Measurements from ENCODE around the gene MAP3K7. TPM values are rescaled to one million over a fixed set of nuclear protein-coding genes. Genes with fewer than 3 reads are reported as not detected.

The MAP3K7 gene
- total and polyA plus RNA-seq, 2 of the 8 experiments (the other 6 are each of a cell fraction or from before 2014, with no cell fraction given): 27.3 to 34.8 TPM

- Histone ChIP-seq H3K79me2 (ENCODE audit: control insufficient read depth in 1 of 2, insufficient read depth in 2 of 2, low read length in 2 of 2) (no peaks in the 10 kb centered on the region), H3K18ac (ENCODE audit: extremely low read depth, low read length) (no peak overlapping the region), H2BK5ac (ENCODE audit: low read depth, low read length) (no peak overlapping the region), H2BK120ac (replicated peaks; ENCODE audit: low read depth, low read length) (no peak overlapping the region), H3K14ac (ENCODE audit: insufficient read length) (no peak overlapping the region), H4K8ac (ENCODE audit: extremely low read depth, insufficient read depth, low read length) (no peak overlapping the region), H3K36me3 (ENCODE audit: control insufficient read depth in 2 of 4, insufficient read depth in 4 of 4, low read length in 3 of 4) (no peaks in the 10 kb centered on the region), H3K23ac (ENCODE audit: insufficient read length) (no peak overlapping the region), H3K27ac (ENCODE audit: low read depth, low read length) (no peak overlapping the region), H3K4ac (replicated peaks; ENCODE audit: insufficient read length, low read depth, low read length) (no peak overlapping the region), H4K20me1 (replicated peaks in 1 of 2; ENCODE audit: control insufficient read depth in 1 of 2, insufficient read depth in 2 of 2, low read length in 2 of 2) (no peaks in the 10 kb centered on the region), H4K5ac (ENCODE audit: insufficient read length, low read depth, low read length) (no peak overlapping the region), H3K27me3 (replicated peaks in 1 of 4; ENCODE audit: control insufficient read depth in 3 of 4, extremely low read depth in 1 of 4, insufficient read depth in 3 of 4, low read length in 3 of 4) (0 out of 7 replicates have a peak, but pooled peaks cover 0 to 1% (median 0%) of the 10 kb centered on the region in 4 experiments), H2AK5ac (ENCODE audit: low read depth, low read length) (no peak overlapping the region), H3K79me1 (ENCODE audit: low read depth, low read length) (no peaks in the 10 kb centered on the region), H2BK20ac (ENCODE audit: low read length) (no peak overlapping the region), H4K91ac (replicated peaks; ENCODE audit: insufficient read length, low read length) (no peak overlapping the region), H3K4me2 (ENCODE audit: insufficient read depth in 1 of 2, low read depth in 2 of 2, low read length in 2 of 2) (no peak overlapping the region), H3K9me3 (ENCODE audit: insufficient read depth in 2 of 2, low read depth in 1 of 2, low read length in 1 of 2) (no peaks in the 10 kb centered on the region), H3K56ac (replicated peaks; ENCODE audit: insufficient read length, low read depth, low read length) (no peak overlapping the region), H3K9ac (replicated peaks in 1 of 4; ENCODE audit: extremely low read depth in 1 of 4, low read depth in 3 of 4, low read length in 3 of 4) (no peak overlapping the region), H3K4me3 (ENCODE audit: extremely low read depth in 1 of 4, insufficient read depth in 2 of 4, low read depth in 3 of 4, low read length in 4 of 4) (no peak overlapping the region), H2BK12ac (ENCODE audit: low read depth, low read length) (no peak overlapping the region), H3K23me2 (ENCODE audit: low read depth, low read length) (no peaks in the 10 kb centered on the region), H2BK15ac (ENCODE audit: low read length) (no peak overlapping the region), H3K4me1 (replicated peaks in 1 of 4; ENCODE audit: control insufficient read depth in 3 of 4, insufficient read depth in 4 of 4, low read length in 3 of 4) (peaks cover 0 to 3% (median 0%) of the 10 kb centered on the region in 4 experiments; a peak in 1 of 7 replicates), H2AFZ (ENCODE audit: low read length) (no peak overlapping the region)
- CTCF ChIA-PET (ENCODE audit: partially characterized antibody): interaction anchor here (1.3 to 2.8 kb wide), 3 partner anchors 11 to 481 kb away, joined by 3 to 10 read pairs (median 3); no protein-coding TSS in a partner anchor
- POLR2A ChIA-PET (ENCODE audit: partially characterized antibody): no interaction called here
- no peak for FAIRE-seq
- no peak for DNase-seq (ENCODE audit: low read depth in 1 of 2, low spot score in 2 of 2)
- TF ChIP-seq RNF2 (IDR thresholded peaks at IDR 0.05; ENCODE audit: borderline replicate concordance, low read depth, low read length, missing control alignments, poor library complexity, severe bottlenecking) (no peak), E2F6 (IDR thresholded peaks at IDR 0.05) (no peak), BACH1 (IDR thresholded peaks at IDR 0.05; ENCODE audit: low read length) (no peak), CTBP2 (IDR thresholded peaks at IDR 0.05; ENCODE audit: borderline replicate concordance, insufficient read depth, insufficient read length, low read length) (no peak), SIX5 (IDR thresholded peaks at IDR 0.05; ENCODE audit: low read depth, low read length) (no peak), NANOG (IDR thresholded peaks at IDR 0.05; ENCODE audit: insufficient read depth, low read depth, low read length, poor library complexity, severe bottlenecking) (no peak), SUZ12 (IDR thresholded peaks at IDR 0.05; ENCODE audit: low read length) (no peak)
- WGBS, 2 experiments (ENCODE audit: extremely low coverage in 1 of 2, insufficient coverage in 1 of 2, insufficient read length in 1 of 2, insufficient replicate concordance in 2 of 2, low coverage in 1 of 2, low lambda C conversion rate in 2 of 2, missing lambda C conversion rate in 1 of 2): 88% methylated on average over 4 of the region's 4 CpGs; no CpG with 5 or more reads in 1 of the 2 experiments
Observed at GRCh38 chr6:90598192-90598951, 11.5 kb upstream of the MAP3K7 start.

Data from H1 (cell line).